ENCODE measurements around the gene EPHB6. TPM values are rescaled to one million over a fixed set of nuclear protein-coding genes. Genes with fewer than 3 reads are reported as not detected.
A peak's percentile ranks its signal among the peaks of the same experiment; 100 is the strongest.

Gene EPHB6
- total RNA-seq, 2 experiments from 2014 or later: 50.7 to 55.8 TPM

DNA sequence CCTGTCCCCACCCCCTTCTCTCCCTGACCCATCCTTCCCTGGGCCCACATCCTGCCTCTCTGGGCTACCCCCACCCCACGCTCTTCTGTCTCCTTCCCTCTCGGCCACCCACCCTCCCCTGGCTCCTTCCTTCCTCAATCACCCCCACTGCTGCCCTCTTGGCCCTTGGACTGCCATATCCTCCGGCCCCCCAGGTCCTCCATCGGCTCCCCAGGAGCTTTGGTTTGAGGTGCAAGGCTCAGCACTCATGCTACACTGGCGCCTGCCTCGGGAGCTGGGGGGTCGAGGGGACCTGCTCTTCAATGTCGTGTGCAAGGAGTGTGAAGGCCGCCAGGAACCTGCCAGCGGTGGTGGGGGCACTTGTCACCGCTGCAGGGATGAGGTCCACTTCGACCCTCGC lies 10.9 kb downstream of the EPHB6 start:
- TF ChIP-seq, protein P1, sequence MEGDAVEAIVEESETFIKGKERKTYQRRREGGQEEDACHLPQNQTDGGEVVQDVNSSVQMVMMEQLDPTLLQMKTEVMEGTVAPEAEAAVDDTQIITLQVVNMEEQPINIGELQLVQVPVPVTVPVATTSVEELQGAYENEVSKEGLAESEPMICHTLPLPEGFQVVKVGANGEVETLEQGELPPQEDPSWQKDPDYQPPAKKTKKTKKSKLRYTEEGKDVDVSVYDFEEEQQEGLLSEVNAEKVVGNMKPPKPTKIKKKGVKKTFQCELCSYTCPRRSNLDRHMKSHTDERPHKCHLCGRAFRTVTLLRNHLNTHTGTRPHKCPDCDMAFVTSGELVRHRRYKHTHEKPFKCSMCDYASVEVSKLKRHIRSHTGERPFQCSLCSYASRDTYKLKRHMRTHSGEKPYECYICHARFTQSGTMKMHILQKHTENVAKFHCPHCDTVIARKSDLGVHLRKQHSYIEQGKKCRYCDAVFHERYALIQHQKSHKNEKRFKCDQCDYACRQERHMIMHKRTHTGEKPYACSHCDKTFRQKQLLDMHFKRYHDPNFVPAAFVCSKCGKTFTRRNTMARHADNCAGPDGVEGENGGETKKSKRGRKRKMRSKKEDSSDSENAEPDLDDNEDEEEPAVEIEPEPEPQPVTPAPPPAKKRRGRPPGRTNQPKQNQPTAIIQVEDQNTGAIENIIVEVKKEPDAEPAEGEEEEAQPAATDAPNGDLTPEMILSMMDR (IDR thresholded peaks at IDR 0.05): no peak
- Histone ChIP-seq H3K27ac (ENCODE audit: low read depth in 1 of 2, low read length in 2 of 2) (no peak overlapping the region), H3K9me3 (ENCODE audit: control insufficient read depth in 1 of 2, insufficient read depth in 1 of 2, low read length in 2 of 2) (no peaks in the 10 kb centered on the region), H3K27me3 (ENCODE audit: control insufficient read depth in 1 of 2, insufficient read depth in 2 of 2, low read length in 2 of 2) (no peaks in the 10 kb centered on the region), H3K4me1 (ENCODE audit: insufficient read depth, low read length) (peaks cover 9% of the 10 kb centered on the region), H3K36me3 (ENCODE audit: insufficient read depth, low read length) (peaks cover 25% of the 10 kb centered on the region), H3K4me3 (ENCODE audit: low read length) (no peak overlapping the region)
- intact Hi-C loops (cut with DNase I, micrococcal nuclease): loop anchor here (2.0 to 10.0 kb wide), 3 partner anchors 13 to 333 kb away; no protein-coding TSS in a partner anchor
- no peak for ATAC-seq (ENCODE audit: poor library complexity)
- POLR2A ChIA-PET: interaction anchor here (0.9 to 1.9 kb wide), 4 partner anchors 10 to 58 kb away, joined by 3 to 5 read pairs (median 4); partner anchors contain the start of gene EPHB6
- H3K36me3 Mint-ChIP-seq (ENCODE audit: low read depth): peaks cover 75% of the 10 kb centered on the region
- no peaks in the 10 kb centered on the region for H3K9me3 Mint-ChIP-seq
- DNase-seq: no peak
- H3K4me3 Mint-ChIP-seq: no peak overlapping the region
- H3K27me3 Mint-ChIP-seq: no peaks in the 10 kb centered on the region
- CTCF ChIA-PET: interaction anchor here (0.9 to 1.4 kb wide), 3 partner anchors 10 to 262 kb away, joined by 3 to 4 read pairs (median 4); no protein-coding TSS in a partner anchor
- peaks cover 9% of the 10 kb centered on the region for H3K4me1 Mint-ChIP-seq (ENCODE audit: low read depth)
- H3K27ac Mint-ChIP-seq: no peak overlapping the region

DNA sequence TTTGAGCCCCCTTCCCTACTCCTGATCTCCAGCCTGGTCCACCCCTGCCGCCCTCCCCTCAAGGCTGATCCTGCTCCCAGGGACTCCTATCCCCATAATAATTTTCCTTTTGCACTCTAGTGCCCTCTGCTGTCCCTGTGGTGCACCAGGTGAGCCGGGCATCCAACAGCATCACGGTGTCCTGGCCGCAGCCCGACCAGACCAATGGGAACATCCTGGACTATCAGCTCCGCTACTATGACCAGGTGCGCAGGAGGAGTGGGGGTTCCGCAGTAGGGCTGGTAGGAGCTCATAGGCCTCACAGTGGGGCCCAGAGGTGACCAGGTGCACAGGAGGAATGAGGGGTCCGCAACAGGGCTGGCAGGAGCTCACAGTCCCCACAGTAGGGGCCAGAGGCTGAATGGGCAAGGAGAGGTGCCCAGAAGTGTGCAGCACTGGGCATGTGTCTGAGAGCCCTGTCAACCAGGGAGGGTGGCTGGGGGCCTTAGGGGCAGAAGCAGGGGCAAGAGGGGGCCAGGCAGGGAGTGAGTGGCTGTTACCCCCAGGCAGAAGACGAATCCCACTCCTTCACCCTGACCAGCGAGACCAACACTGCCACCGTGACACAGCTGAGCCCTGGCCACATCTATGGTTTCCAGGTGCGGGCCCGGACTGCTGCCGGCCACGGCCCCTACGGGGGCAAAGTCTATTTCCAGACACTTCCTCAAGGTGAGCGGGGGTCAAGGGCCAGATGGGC lies 11.7 kb downstream of the EPHB6 start:
- peak in 4 of 14 experiments; percentile 26 to 47 (median 40) for DNase-seq
- ChIA-PET POLR2A (interaction anchor here (0.9 to 1.9 kb wide), 3 partner anchors 12 to 59 kb away, joined by 3 to 5 read pairs (median 4); partner anchors contain the start of gene EPHB6), CTCF (interaction anchor here (0.9 to 1.4 kb wide), 4 partner anchors 11 to 331 kb away, joined by 3 to 4 read pairs (median 4); no protein-coding TSS in a partner anchor)
- Histone ChIP-seq H3K9me3 (ENCODE audit: control insufficient read depth in 1 of 2, insufficient read depth in 1 of 2, low read length in 2 of 2) (no peaks in the 10 kb centered on the region), H3K27me3 (ENCODE audit: control insufficient read depth in 1 of 2, insufficient read depth in 2 of 2, low read length in 2 of 2) (no peaks in the 10 kb centered on the region), H3K4me3 (ENCODE audit: low read length) (no peak overlapping the region), H3K36me3 (ENCODE audit: insufficient read depth, low read length) (peaks cover 25% of the 10 kb centered on the region), H3K27ac (ENCODE audit: low read depth in 1 of 2, low read length in 2 of 2) (no peak overlapping the region), H3K4me1 (ENCODE audit: insufficient read depth, low read length) (peaks cover 9% of the 10 kb centered on the region)
- Mint-ChIP-seq H3K4me3 (no peak overlapping the region), H3K27ac (no peak overlapping the region), H3K9me3 (no peaks in the 10 kb centered on the region), H3K36me3 (ENCODE audit: low read depth) (peaks cover 78% of the 10 kb centered on the region), H3K4me1 (ENCODE audit: low read depth) (peaks cover 6% of the 10 kb centered on the region), H3K27me3 (no peaks in the 10 kb centered on the region)
- intact Hi-C loops (cut with DNase I, micrococcal nuclease): loop anchor here (2.0 to 10.0 kb wide), 3 partner anchors 14 to 334 kb away; no protein-coding TSS in a partner anchor
- TF ChIP-seq, protein P1 (IDR thresholded peaks at IDR 0.05): peak; percentile 61
- ATAC-seq (ENCODE audit: poor library complexity): peak; percentile 11

DNA sequence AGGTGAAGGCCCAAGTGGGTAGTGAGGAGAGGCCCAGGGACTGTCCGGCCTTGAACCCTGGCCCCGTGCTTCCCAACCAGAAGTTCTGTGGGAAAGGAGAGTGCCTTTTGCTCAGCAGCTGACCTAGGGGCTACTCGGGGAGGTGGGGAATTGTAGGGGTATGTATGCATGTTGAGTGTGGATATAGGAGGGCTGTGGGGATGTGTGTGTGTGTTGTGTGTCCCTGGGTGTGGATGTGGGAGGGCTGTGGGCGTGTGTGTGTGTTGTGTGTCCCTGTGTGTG lies 12.2 kb downstream of the EPHB6 start:
- no peaks in the 10 kb centered on the region for H3K9me3 ChIP-seq (ENCODE audit: control insufficient read depth in 1 of 2, insufficient read depth in 1 of 2, low read length in 2 of 2)
- no peak for DNase-seq
- no peaks in the 10 kb centered on the region for H3K27me3 ChIP-seq (ENCODE audit: control insufficient read depth in 1 of 2, insufficient read depth in 2 of 2, low read length in 2 of 2)
- POLR2A ChIA-PET: no interaction called here
- H3K27ac ChIP-seq (ENCODE audit: low read depth in 1 of 2, low read length in 2 of 2): no peak overlapping the region
- Mint-ChIP-seq H3K27me3 (no peaks in the 10 kb centered on the region), H3K4me1 (ENCODE audit: low read depth) (peaks cover 6% of the 10 kb centered on the region), H3K4me3 (no peak overlapping the region), H3K36me3 (ENCODE audit: low read depth) (peaks cover 75% of the 10 kb centered on the region), H3K9me3 (no peaks in the 10 kb centered on the region), H3K27ac (no peak overlapping the region)
- ATAC-seq (ENCODE audit: poor library complexity): no peak
- TF ChIP-seq, protein P1 (IDR thresholded peaks at IDR 0.05): no peak
- peaks cover 25% of the 10 kb centered on the region for H3K36me3 ChIP-seq (ENCODE audit: insufficient read depth, low read length)
- no peak overlapping the region for H3K4me3 ChIP-seq (ENCODE audit: low read length)
- CTCF ChIA-PET: interaction anchor here (1.0 kb wide), 1 partner anchor 332 kb away, joined by 3 read pairs; no protein-coding TSS in a partner anchor
- H3K4me1 ChIP-seq (ENCODE audit: insufficient read depth, low read length): peaks cover 9% of the 10 kb centered on the region
- intact Hi-C loops (cut with DNase I, micrococcal nuclease): loop anchor here (2.0 to 10.0 kb wide), 3 partner anchors 14 to 335 kb away; no protein-coding TSS in a partner anchor

Data from CD4-positive, alpha-beta T cell (primary cell).